GM19043 (cell line): ENCODE results near the gene SLC15A4.
A peak's percentile ranks its signal among the peaks of the same experiment; 100 is the strongest.

Experiments
- ATAC-seq: cut with Tn5 transposase; IDR thresholded peaks from one replicate; pipeline ENCODE4 v1.9.1; 2021; ENCODE audit warnings: low read depth; ENCODE audit not compliant: unreplicated experiment

Gene SLC15A4

GRCh38 chr12:128795530-128796361 is 28.0 kb downstream of the SLC15A4 start:
- no peak for ATAC-seq

GRCh38 chr12:128794661-128795529 is 28.9 kb downstream of the SLC15A4 start:
- no peak for ATAC-seq

GRCh38 chr12:128793701-128794100 is 30.1 kb downstream of the SLC15A4 start:
- no peak for ATAC-seq

GRCh38 chr12:128792881-128793280 is 30.9 kb downstream of the SLC15A4 start:
- no peak for ATAC-seq

- ATAC-seq, result no peak
Observed at GRCh38 chr12:128792398-128792797, 31.4 kb downstream of the SLC15A4 start.

GRCh38 chr12:128791395-128792322 is 32.1 kb downstream of the SLC15A4 start:
- ATAC-seq, result no peak

GRCh38 chr12:128790653-128791373 is 32.9 kb downstream of the SLC15A4 start:
- ATAC-seq, result no peak

- no peak for ATAC-seq
Observed at GRCh38 chr12:128790221-128790620, 33.5 kb downstream of the SLC15A4 start.

GRCh38 chr12:128789356-128789929 is 34.3 kb downstream of the SLC15A4 start:
- no peak for ATAC-seq

- ATAC-seq, result no peak
Observed at GRCh38 chr12:128787827-128788226, 35.9 kb downstream of the SLC15A4 start.

- ATAC-seq, result no peak
Observed at GRCh38 chr12:128786741-128787391, 36.9 kb downstream of the SLC15A4 start.

GRCh38 chr12:128784030-128784760 is 39.6 kb downstream of the SLC15A4 start:
- ATAC-seq, result no peak

- peak; percentile 61 for ATAC-seq
Observed at GRCh38 chr12:128783129-128783574, 40.6 kb downstream of the SLC15A4 start.

- no peak for ATAC-seq
Observed at GRCh38 chr12:128779901-128780300, 43.9 kb downstream of the SLC15A4 start.

- no peak for ATAC-seq
Observed at GRCh38 chr12:128772249-128772648, 51.5 kb downstream of the SLC15A4 start.

GRCh38 chr12:128771681-128772080 is 52.1 kb downstream of the SLC15A4 start:
- no peak for ATAC-seq

GRCh38 chr12:128767518-128767917 is 56.2 kb downstream of the SLC15A4 start:
- no peak for ATAC-seq
